GM18867 (cell line): ENCODE measurements around the gene MEN1.

Source experiments
- ATAC-seq: cut with Tn5 transposase; IDR thresholded peaks from one replicate; pipeline ENCODE4 v1.9.1; 2021; ENCODE audit warnings: mild to moderate bottlenecking, moderate library complexity; ENCODE audit not compliant: unreplicated experiment

MEN1 gene

GRCh38 chr11:64765851-64766665, 44.3 kb downstream of the MEN1 start:
- no peak for ATAC-seq

GRCh38 chr11:64765291-64765850, 45.0 kb downstream of the MEN1 start:
- no peak for ATAC-seq

GRCh38 chr11:64764753-64765152, 45.6 kb downstream of the MEN1 start:
- no peak for ATAC-seq

GRCh38 chr11:64764040-64764611, 46.2 kb downstream of the MEN1 start:
- ATAC-seq: no peak

- ATAC-seq: no peak
These were observed 46.8 kb downstream of the MEN1 start for GRCh38 chr11:64763526-64764039.

GRCh38 chr11:64762674-64763525, 47.5 kb downstream of the MEN1 start:
- ATAC-seq: no peak

GRCh38 chr11:64762277-64762673, 48.1 kb downstream of the MEN1 start:
- no peak for ATAC-seq

- no peak for ATAC-seq
These were observed 49.5 kb downstream of the MEN1 start for GRCh38 chr11:64760759-64761420.

- ATAC-seq: no peak
These were observed 50.3 kb downstream of the MEN1 start, which contains the start of gene PYGM for GRCh38 chr11:64759722-64760719. Gene PYGM (minus strand): TSS chr11:64759974. CDS start chr11:64759898, 76 bp downstream.

- ATAC-seq: no peak
These were observed 51.1 kb downstream of the MEN1 start for GRCh38 chr11:64759131-64759721.

- ATAC-seq: no peak
These were observed 51.8 kb downstream of the MEN1 start for GRCh38 chr11:64758330-64759079.

GRCh38 chr11:64757549-64758329, 52.6 kb downstream of the MEN1 start:
- ATAC-seq: no peak

- ATAC-seq: no peak
These were observed 54.5 kb downstream of the MEN1 start for GRCh38 chr11:64755681-64756361.

- no peak for ATAC-seq
These were observed 55.3 kb downstream of the MEN1 start for GRCh38 chr11:64754919-64755662.

- ATAC-seq: no peak
These were observed 56.0 kb downstream of the MEN1 start for GRCh38 chr11:64754124-64754918.
